HG03469 (cell line): Measurements from ENCODE around the gene CCDC186.

Experiments used
- ATAC-seq: cut with Tn5 transposase; IDR thresholded peaks from one replicate; pipeline ENCODE4 v1.9.1; 2021; ENCODE audit warnings: mild to moderate bottlenecking, moderate library complexity, moderate number of reproducible peaks; ENCODE audit not compliant: unreplicated experiment

Gene CCDC186

DNA sequence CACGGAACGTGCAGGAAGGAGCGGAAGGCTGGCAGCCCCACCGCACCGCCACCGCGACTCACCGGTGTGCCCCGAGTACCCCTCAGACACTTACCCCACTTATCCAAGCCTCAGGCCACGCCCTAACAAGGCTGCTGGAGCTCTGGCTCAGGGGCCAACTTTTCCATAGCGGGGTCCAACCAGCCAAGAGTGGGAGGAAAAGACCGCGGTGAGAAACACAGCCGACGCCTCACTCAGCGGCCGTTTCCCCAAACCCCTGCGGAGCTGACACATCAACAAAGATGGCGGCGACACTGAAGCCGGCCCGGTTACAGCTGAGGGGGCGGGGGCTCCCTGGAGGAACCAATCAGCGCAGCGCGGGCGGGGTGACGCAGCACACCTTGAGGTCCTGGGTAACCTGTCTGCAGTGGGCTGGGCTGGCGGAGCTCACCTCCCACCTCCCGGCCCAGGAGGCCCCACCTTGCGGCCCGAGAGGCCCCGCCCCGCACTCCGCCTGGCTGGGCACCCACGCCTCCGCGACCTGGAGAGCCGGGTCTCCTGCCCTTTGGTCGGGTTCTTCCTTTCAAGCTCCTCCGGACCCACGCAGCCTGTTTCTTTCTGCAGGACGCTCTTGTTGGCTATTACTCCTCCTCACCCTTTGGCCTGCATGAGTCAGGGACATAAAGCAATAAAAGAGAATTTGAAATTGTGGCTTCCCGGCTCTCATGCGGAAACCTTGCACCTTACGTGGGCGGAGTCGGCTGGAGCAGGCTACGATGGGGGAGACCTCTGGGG, at the start of gene CCDC186:
Gene CCDC186 (minus strand): TSS at position 283 of the 774 bp plus-strand sequence. CDS start 10,935 bp downstream, outside the sequence.
- peak; percentile 97 for ATAC-seq

DNA sequence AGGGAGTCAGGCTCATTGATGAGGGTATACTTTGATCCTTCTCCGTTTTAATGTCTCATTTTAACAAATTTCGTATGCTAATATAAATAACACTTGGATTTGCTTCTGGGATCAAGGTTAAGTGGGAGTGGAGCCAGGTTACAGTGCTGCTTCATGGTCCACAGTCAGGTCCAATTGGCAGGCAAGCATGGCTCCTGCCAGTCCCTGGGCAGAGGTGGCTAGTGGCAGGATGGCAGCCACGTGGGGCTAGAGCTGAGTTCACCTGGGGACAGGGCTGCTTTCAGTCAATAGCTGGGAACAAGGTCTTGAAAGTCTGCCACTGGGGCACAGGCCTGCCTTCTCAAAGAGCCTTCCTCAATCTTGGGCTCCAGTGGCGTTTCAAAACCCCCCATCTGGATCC, 49.1 kb upstream of the CCDC186 start:
- no peak for ATAC-seq

GRCh38 chr10:114221235-114221634, 47.2 kb upstream of the CCDC186 start:
- ATAC-seq = no peak

- ATAC-seq = no peak
These were observed 46.3 kb upstream of the CCDC186 start for GRCh38 chr10:114220281-114220680.

DNA sequence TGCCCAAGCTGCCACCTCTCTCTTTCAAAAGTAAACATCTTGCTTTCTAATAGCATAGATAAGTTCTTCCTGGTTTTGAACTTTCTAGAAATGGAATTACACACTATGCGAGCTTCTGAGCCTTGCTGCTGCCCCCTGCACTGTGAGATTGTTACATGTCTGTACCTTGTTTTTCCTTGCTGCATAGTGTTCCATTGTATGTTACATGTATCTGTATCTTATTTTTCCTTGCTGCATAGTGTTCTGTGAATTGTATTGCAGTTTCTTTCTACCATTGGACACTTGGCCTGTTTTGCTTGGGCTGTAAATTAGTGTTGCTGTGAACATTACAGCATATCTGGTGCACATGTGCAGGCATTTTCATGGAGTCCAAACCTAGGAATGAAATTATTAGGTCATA, 41.0 kb upstream of the CCDC186 start:
- ATAC-seq = no peak

- no peak for ATAC-seq
These were observed 38.1 kb upstream of the CCDC186 start for GRCh38 chr10:114212153-114212552.

GRCh38 chr10:114208351-114208750, 34.3 kb upstream of the CCDC186 start:
- no peak for ATAC-seq

- ATAC-seq = no peak
These were observed 33.3 kb upstream of the CCDC186 start for GRCh38 chr10:114207349-114207748.

- ATAC-seq = no peak
These were observed 32.9 kb upstream of the CCDC186 start for GRCh38 chr10:114206902-114207301.

- no peak for ATAC-seq
These were observed 28.8 kb upstream of the CCDC186 start for GRCh38 chr10:114202812-114203211.

DNA sequence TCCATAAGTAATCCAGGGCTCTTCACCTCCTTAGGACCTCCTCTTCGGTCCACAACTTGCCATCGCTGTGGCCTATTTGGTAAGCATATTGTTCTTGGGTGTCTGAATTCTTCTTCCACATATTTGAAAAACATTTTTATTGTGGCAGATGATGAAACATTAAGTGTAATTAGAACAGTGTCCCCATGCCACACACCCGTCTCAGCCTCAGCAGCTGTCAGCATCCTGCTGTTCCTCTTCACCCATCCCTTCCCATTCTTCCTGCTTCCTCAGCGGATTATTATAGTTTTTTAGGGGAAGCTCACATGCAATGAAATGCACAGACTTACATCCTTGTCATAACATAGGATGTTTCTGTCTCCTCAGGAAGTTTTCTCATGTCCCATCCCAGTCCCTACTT, 25.2 kb upstream of the CCDC186 start:
- ATAC-seq = no peak

GRCh38 chr10:114195079-114195478, 21.1 kb upstream of the CCDC186 start:
- peak; percentile 95 for ATAC-seq

GRCh38 chr10:114189700-114190099, 15.7 kb upstream of the CCDC186 start:
- ATAC-seq = no peak

GRCh38 chr10:114188900-114189299, 14.9 kb upstream of the CCDC186 start:
- ATAC-seq = no peak

- peak; percentile 79 for ATAC-seq
These were observed 14.0 kb upstream of the CCDC186 start for GRCh38 chr10:114188001-114188400.

GRCh38 chr10:114184276-114184675, 10.3 kb upstream of the CCDC186 start:
- no peak for ATAC-seq

DNA sequence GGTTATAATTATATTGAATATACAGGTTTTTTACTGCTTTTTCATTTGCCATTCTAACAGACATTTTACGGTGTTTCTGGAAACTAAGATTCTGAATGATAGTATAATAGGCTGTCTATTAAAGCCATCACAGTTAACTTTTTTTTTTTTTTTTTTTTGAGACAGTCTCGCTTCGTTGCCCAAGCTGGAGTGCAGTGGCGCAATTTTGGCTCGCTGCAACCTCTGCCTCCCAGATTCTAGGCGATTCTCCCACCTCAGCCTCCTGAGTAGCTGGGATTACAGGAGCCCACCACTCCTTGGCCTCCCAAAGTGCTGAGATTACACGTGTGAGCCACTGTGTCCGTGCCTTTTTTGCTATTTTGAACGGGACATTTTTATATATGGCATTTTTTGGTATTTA, 9.6 kb upstream of the CCDC186 start:
- ATAC-seq = no peak

DNA sequence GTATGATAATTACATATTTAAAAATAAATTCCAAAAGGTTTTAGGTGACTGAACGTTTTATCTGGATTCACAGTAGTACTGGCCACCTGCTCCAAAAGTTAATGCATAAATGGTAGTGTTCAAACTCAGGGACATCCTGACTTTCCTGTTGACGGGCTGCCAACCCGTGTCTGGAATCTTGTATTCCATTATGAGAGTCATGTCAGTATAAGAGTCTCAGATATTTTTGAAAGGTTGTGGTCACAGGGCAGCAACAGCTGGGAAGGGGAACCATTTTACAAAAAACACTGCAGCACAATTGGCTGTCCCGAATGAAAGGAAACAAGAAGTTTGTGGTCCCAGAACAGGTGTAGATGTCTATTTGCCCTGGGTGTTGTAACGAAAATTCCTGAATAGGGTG, 8.0 kb upstream of the CCDC186 start:
- ATAC-seq = no peak

- ATAC-seq = no peak
These were observed 6.9 kb upstream of the CCDC186 start for GRCh38 chr10:114180937-114181336.

DNA sequence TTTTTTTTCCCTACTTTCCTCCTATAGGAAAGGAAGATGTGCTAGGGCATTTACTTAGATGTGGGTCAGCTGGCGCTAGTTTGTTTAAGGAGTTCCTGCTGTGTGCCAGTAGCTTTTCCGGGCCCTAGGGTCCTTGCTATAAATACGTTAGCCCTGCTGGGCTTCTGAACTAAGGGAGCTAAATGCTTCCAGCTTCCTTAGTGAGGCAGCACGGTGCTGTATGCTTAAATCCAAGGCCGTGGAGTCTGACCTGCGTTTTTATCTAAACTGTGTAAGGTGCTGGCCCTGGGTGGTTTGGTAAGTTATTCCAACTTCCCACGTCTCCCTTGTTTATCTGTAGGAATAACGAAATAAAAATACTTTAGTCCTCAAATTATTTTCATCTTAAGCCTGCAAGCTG, 5.7 kb upstream of the CCDC186 start:
- no peak for ATAC-seq

DNA sequence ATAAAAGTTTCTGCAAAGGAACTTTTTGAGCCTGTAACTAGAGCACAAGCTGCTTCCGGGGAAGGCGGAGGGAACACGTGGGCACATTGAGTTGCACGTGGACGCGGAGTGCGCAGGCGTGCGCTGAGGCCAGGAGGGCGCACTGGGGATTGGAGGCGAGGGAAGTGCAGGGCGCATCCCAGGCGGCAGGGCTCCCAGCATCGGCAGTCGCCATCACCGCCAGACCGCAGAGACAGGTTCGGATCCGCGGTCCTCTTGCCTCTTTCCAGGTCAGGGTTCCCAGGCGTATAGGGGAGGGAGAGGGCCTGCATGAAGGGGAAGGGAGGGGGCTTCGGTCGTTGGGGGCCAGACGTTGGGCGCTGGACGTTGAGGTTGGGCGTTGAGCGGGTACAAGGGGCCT, 5.1 kb upstream of the CCDC186 start, which contains the start of gene TDRD1:
Gene TDRD1 (plus strand): TSS at position 206 of the 400 bp plus-strand sequence. CDS start 8,479 bp downstream, outside the sequence.
- ATAC-seq = no peak

- ATAC-seq = no peak
These were observed 2.5 kb upstream of the CCDC186 start for GRCh38 chr10:114176511-114176910.

DNA sequence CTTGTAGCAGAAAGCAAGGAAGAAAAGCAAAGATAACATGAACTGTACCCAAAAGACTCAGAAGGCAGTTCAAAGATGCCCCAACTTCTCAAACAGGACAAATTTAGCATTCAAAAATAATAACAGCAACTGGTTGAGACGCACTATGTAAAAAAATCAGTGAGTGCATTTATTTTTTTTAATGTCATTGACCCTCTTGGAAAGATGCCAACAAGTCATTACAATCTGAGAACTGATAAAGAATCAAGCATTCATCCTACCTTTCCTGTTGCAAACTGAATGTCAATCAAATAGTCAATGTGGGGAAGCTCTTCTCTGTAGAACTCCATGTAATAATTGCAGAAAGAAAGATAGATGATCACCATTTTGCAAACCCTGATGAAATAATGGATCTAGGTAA, 1.7 kb upstream of the CCDC186 start:
- no peak for ATAC-seq
